HG02588 (cell line): Measurements from ENCODE around the gene WDR54.
"Not testable (repeated sequence)": the region's sequence is repeated elsewhere in the genome, so short reads cannot be mapped to it uniquely, and the experiment has no call there.

Experiments used
- ATAC-seq: cut with Tn5 transposase; IDR thresholded peaks from one replicate; pipeline ENCODE4 v1.9.1; 2021; ENCODE audit warnings: mild to moderate bottlenecking, moderate library complexity; ENCODE audit not compliant: unreplicated experiment

WDR54 gene

DNA sequence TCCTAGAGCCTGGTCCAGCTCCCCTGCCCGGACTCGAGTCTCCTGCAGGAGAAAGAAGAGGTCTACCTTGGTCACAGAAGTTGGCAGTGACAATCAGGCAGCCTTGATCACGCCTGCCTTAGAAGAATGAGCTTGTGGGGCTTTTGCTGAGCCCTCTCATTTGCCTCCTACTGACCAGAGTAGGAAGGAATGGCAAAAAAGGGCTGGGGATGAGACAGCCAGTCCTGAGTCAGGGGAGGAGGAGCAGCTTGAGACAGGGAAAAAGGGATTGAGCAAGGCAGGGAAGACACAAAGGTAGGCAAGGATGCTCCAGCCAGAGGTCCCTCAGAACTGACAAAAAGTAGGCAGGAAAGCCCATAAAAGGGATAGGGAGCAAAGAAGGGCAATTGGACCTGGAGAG is 6.0 kb downstream of the WDR54 start:
- ATAC-seq, result no peak

DNA sequence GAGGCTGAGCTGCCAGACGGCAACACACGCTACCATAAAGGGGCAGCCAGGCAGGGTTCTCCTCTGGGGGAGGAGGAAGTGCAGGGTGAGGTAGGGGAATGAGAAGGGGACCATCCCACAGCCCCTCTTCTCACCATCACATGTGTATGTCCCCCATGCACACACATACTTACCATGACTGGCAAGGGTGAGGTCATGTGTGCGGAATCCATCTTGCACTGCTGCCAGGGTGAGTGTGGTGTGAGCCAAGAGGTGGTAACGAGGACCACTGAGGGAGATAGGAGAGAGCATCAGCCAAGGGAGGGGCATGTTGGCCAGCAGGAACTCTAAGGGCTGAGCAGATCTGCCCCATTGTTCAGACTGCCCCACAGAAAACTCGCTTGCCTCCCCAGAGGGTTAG is 7.1 kb downstream of the WDR54 start:
- ATAC-seq, result no peak

DNA sequence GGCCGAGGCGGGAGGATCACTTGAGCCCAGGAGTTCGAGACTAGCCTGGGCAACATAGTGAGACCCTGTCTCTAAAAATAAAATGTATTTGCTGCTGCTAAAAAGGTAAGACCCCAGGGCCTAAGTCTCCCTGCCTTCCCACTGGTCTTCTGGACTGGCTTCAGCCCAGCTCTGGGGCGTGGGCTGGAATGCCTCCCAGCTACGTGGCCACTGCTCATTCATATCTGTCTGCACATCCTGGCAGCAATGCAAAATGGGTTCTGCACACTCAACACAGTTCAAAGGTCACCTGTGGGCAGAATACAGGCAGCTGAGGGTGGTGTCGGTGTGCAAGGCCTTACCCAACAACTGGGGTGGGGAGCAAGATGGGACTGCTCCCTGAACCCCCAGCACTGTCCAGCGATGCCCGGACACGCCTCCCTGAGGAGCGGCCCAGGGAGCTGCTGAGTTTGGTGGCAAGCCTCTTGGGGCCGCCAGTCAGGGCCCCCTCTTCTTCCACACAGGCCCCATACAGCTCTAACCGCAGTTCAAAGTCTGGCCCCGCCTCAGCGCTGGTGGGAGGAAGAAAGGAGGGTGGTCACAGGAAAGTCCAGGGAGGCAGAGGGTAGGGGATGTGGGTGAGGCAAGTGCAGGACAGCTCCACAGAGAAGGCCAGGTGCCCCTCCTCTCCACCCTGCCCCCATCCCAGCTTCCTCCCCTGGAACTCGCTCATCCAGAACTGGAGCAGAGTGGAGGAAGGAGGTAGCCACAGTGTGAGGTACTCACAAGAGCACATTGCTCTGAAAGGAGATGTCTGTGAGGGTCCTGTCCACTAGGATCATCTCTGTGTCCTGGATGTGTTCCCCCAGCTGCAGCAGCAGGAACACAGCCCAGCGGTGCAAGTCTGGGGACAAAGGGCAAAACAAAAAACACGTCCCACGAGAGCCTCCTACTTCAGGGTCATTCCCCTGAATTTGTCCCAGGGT is 8.2 kb downstream of the WDR54 start:
- no peak for ATAC-seq

DNA sequence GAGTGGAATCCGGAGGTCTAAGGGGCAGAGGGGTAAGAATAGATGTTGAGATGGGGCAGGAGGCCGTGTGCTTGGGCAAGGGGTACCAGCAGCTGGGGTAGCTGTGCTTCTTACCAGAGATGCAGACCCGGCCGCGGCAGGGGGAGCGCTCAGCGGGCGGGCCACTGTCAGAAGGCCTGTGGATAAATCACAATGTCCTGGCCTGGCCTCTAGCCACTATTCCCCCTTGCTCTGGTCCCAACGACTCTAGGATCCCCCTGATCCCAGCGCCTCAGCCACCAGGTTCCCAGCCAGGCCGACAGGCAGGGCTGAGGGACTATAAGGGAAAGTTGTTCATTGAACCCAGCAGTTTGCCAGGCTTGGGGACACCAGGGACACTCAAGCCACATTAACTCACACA is 9.0 kb downstream of the WDR54 start:
- ATAC-seq, result no peak

DNA sequence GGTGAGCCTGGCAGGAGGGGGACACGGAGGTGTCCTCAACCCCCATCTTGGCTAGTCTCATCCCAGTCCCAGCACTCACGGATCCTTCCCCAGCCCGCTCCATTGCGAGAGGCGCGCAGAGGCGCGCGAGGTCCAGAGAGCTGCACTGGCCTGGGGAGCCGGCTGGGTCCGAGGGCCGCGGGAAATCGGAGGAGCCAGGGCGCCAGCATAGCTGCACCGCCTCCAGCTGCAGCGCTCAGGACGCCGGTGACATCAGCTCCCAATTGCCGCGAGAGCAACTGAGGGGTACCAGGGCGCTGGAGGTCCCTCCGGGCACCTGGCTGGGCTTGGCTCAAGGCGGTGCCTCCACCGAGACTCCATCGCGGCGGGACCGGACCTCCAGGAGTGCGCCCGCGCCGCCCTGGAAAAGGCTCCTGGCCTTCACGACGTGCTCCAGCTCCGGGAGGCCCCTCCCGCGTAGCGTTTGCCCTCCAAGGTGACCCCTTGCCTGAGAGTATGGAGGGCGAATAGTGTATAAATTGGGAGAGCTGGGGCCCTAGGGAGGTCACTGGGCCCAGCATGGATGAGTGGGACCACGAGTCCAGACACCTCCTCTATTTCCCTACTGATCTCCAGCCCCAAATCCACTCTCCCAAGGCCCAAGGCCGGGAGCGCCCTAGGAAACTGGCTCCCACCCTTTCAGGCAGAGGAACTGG is 14.7 kb downstream of the WDR54 start:
- no peak for ATAC-seq

DNA sequence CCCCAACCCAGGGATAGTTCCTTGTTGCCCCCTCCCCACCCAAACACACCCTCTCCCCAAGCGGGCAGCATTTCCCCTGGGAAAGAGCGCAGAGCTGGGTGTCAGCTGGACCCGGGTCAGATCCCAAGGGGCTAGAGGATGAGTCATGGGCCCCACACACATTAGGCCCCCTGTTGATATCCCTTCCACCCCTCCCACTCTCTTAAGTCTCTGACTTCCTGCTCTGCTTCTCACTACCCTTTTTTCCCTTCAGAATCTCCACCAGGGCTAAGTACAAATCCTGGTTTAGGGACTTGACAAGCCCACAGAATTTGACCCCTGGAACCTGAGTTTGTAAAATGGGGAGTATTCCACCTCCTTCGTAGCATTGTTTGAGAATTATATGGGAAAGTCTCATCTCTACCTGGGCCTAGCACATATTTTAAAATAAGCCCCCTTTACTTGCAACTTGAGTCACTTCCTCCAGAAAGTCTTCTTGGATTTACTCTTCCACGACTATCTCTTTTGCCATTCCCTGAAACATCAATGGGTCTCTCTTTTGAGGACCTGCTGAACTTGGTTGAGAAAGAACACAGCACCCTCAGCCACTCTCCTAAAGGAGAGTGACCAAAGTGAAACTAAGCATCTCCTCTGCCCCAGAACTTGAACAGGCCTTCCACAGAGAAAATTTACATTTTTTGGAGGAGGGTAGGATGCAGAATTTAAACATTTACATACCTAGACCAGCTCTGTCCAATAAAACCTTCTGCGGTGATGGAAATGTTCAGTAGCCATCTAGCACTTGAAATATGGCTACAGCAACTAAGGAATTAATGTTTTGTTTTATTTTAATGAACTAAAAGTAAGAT is 15.5 kb downstream of the WDR54 start:
- ATAC-seq, result no peak

DNA sequence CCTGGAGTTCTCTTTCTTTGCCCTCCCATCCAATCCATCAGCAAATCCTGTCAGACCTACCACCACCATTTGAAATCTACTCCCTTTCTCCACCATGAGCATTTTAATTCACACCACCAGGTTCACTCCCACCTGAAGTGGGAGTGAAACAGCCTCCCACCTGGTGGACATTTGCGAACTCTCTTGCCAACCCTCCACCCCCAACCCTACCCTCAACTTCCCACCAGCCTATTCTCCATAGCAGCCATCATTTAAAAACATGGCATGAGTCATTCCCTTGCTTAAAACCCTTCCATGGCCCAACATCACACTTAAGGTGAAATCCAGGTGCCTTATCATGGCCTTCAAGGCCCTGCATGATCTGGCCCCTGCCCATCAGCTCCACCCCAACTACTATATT is 16.7 kb downstream of the WDR54 start:
- ATAC-seq, result no peak

DNA sequence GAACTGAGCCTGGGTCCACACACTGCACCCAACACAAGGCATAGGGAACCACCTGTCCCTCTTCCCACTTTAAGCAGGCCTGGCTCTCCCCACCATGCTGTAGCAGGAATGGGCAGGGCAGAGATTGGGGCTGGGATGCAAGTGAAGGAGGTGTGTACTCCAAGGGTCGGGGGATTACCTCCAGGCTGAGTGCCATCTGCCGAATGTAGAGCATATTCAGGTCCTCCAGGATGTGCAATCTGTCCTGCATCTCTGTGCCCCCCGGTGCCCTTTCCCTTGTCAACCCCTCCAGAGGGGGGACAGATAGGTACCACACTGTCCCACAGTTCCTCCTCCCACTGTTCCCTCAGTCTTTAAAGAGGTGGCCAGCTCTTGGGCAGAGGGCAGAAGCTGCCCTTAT is 17.8 kb downstream of the WDR54 start:
- ATAC-seq, result no peak

DNA sequence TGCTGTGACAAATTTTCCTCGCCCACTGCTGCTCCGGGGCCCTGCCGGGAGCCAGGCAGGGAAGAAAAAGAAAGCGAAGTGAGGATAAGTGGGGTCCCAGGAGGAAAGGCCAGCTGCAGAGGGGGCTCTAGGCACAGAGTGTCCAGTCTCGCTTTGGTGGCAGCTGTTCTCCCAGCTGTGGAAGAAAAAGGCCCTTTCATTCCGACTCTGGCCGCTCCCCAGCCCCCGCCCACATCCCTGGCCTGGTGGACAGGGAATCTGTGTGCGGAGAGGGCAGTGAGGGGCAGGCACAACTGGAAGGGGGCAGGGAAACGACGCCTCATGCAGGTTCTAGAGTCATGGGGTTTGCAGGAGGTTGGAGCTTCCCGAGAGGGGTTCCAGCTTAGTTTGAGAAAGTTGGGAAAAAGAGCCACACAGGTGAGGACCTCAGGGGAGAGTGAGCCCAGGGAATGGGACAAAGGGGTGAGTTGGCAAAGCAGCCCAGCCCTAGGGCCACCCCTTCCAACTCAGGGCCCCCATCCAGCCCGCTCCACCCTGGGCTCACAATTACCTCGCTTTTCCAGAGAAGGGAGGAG is 18.4 kb downstream of the WDR54 start:
- no peak for ATAC-seq

DNA sequence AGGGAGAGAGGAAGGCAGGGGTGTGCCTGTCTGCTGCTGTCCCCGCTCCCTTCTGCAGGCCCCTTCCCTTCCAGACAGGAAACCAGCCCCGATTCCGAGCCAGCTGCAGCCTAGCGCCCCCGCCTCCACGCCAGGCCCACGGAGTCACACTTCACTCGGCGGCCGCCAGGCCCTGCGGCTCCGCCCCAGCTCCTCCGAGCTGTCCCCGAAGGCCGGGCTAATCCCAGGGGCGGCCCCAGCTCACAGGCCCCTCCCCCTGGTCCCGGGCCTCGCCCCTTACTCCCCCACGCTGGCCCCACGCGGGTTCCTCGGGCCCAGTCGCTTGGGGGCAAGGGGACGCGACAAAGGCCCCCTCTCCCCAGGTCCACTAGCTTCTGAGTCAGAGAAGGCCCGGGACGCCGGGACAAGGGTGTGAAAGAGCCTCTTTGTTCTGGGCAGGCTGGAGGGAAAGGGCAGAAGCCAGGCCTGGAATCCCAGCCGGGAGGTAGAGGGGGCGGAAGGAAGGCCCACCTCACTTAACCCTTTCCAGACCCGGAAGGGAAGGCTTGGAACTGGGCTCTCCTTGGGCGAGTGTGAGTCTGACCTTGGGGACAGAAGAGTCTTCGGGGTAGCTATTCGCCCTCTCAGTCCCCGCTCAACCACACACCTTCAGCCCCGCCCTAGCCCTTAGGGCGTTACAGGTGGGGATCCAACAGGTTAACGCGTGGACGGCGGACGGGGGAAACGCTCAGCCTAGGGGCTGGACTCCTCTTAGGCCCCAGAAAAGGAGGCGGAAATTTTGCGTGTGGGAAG is 19.0 kb downstream of the WDR54 start:
- peak; percentile 92 for ATAC-seq

DNA sequence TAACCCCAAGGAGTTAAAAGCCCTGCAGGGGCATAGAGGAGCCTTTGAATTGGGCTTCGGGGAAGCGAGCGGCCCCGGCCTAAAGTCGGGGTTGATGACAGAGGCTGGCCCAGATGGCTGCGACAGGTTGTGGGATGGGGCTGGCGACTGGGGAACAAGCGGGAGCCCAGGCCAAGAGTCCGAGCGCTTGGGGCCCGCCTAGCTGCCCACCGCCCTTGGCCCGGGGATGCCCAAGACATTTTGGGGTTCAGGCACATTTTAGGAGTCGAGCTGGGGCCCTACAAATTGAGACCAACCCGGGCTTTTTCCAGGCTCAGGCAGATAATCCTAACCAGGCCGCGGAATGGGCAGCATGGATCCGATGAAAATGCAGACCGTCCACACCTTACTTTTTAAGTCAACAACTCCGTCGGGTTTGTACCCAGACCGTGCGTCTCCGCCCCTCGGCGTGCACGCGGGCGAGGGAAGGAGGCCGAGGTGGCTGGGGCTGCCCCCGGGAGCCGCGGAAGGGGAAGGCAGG is 19.7 kb downstream of the WDR54 start:
- no peak for ATAC-seq

DNA sequence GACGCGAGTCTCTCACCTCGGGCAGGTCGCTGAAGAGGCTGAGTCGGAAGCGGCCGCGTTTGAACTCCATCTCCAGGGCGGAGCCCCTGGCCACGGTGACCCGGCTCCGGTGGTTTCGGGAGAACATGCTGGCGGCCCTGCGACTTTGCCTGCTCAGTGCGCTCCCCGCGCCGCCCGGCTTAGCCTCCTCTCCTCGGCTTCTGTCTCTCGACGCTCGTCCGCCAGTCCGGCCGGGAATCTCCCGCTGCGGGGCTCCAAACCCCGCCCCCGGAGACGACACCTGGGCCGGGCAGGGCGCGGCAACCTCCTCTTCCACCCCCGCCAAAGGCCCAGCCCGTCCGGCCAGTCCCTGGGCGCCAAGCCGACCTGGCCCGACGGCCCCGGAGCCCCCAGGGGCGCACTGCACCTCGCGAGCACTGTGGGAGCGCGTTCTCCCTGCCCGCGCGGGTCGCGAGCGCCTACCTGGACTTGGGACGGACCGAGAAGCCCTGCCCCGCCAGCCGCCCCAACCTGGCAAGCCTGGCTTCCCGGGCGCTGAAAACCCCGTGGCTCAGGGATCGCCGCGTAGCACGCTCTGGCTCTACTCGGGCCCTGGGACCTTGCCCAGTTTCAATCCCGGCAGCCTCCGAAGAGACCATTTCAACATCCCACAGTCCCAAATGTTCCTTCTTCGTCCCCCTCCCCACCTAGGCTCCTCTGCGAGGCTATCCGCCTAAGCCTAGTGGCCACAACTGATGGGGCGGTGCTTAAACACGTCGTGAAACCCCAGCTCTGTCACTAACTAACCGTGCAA is 20.4 kb downstream of the WDR54 start, which contains the start of gene RTKN:
RTKN (minus strand) TSS at position 248 of the 793 bp plus-strand sequence; CDS start at position 127, 121 bp downstream.
- ATAC-seq, result no peak

DNA sequence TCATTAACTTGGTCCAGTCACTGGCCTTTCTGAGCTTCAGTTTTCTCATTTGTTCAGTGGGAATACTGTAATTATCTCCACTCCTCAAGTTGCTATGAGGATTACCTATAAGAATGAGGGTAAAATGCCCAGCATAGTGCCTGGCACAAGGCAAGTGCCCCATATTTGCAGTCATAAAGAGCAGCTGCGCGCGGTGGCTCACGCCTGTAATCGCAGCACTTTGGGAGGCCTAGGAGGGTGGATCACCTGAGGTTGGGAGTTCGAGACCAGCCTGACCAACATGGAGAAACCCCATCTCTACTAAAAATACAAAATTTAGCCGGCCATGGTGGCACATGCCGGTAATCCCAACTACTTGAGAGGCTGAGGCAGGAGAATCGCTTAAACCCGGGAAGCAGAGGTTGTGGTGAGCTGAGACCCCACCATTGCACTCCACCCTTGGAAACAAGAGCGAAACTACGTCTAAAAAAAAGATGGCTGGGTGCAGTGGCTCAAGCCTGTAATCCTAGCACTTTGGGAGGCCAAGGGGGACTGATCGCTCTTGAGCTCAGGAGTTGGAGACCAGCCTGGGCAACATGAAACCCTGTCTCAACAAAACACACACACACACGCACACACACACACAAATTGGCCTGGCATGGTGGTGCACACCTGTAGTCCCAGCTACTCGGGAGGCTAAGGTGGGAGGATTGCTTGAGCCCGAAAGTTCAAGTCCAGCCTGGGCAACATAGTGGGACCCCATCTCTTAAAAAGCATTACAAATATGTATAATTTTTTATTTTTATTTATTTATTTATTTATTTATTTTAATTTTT is 21.2 kb downstream of the WDR54 start:
- ATAC-seq, result not testable (repeated sequence)

DNA sequence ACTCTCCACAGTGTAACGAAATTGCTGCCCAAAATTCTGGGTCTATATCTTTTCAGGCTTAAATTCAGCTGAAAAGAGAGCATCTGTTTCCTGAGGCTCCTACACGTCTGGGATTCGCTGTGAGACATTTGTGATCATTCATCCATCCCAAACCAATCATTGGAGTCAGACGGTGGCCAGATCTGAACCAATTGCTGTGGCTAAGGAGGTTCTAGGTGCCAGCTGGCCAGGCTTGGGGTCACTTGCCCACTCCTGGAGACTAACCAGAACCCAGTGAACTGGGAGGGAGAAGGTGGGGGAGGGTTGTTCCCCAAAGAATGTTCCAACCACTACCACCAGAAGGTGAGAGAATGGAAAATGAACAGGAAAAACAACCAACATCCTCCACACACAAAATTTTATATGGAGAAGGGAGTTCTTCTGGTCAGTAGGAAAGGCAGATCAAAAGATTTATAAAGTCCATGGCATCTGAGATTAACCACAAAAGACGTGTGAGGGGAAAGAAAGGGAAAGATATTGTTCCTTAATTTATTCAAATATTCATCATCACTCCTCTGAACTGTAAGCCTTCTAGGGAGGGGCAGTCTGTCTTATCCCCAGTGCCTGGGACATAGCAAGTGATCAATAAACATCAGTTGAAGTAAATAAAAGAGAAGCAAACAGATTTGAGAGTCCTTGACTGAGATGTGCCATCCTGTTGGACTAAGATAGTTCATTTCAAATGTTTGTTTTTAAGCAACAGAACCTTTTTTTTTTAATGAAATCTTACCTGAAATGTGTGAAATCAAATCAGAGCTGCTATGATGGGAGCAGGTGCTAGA is 23.2 kb downstream of the WDR54 start:
- no peak for ATAC-seq

DNA sequence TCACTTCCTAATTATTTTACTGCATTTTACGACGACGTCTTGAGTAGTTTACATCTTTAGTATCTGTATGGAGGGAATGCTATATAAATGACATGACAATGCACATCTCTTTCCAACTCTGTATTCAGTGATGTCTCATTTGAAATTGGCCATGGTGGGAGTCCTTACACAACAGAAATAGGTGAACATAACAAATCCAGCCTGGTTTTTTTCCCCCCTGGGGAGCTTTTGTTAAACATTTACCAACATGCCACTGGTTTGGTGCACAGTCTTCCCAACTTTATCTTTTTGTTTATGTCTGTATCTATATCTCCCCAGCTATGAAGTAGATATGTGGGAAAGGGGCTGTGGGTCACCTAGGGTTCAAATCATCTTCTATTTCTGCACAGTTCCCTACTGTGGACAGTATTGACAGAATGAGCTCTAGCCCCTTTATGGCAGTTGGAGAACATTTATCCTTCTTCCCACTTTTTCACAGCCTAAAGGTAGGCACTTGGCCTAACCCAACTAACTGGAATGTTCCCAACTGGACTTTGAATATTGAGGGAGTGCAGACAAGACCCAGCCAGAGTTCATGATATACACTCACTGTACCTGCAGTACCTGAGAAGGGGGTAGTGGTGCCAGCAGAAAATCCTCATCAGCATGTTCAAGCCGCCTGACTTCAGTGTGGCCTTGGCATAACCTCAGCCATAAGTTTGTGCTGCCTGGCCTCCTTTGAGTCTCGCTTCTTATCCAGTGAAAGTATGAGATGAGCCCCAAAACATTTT is 25.9 kb downstream of the WDR54 start:
- no peak for ATAC-seq

DNA sequence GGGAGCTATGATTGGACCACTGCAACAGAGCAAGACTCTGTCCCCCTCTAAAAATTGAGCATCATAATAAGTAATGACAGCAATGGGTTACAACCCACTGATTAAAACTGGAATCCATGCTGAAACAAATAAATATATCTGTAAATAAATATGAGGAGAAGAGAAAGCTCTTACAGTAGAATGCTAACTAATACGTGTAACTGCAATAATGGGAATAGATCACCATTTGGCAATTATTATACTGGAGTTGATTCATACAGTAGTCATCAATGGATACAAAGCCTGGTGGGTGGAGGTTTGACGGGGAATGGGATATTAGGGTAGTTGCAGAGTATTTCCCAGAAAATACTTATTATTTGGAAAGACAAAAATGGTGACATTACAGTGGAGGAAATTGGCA is 27.2 kb downstream of the WDR54 start:
- no peak for ATAC-seq
